Erythroblast (primary cell): ENCODE measurements around the gene SLFN14.

Experiments
- GATA1 ChIP-seq: IDR thresholded peaks from 2 replicates; pipeline ENCODE4 v1.6.1; 2011; ENCODE audit warnings: low read depth, mild to moderate bottlenecking, control low read depth, low read length, moderate library complexity
- POLR2A ChIP-seq: IDR thresholded peaks from 2 replicates; pipeline ENCODE4 v1.6.1; 2011; ENCODE audit warnings: mild to moderate bottlenecking, low read length

GRCh38 chr17:35519439-35519838 lies 41.2 kb downstream of the SLFN14 start:
- no peak for TF ChIP-seq POLR2A
- no peak for TF ChIP-seq GATA1
